GM19324 (cell line): Measurements from ENCODE around the gene IGSF21.

ENCODE experiments used
- ATAC-seq: cut with Tn5 transposase; IDR thresholded peaks from one replicate; pipeline ENCODE4 v1.9.1; 2021; ENCODE audit warnings: mild to moderate bottlenecking, moderate library complexity; ENCODE audit not compliant: unreplicated experiment, low FRiP score

IGSF21 gene

GRCh38 chr1:18315449-18315848, 207.9 kb downstream of the IGSF21 start:
- no peak for ATAC-seq

- no peak for ATAC-seq
Measured at GRCh38 chr1:18316764-18317163, 209.2 kb downstream of the IGSF21 start.

DNA sequence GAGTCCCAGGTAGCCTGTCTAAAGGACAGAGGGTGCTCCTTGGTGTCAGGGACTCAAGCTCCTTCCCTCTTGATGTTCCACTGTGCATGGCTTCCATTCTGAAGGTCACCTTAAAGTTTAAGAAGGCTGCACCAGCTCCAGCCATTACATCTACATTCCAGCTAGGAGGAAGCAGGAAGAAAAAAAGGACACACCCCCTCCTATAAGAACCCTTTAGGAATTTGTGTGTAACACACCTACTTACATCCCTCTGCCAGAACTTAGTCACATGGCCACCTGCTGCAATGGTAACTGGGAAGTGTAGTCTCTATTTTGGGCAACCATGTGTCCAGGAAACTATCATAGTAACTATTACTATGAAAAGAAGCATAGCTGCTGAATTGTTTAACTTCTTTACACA, 211.5 kb downstream of the IGSF21 start:
- ATAC-seq: no peak

DNA sequence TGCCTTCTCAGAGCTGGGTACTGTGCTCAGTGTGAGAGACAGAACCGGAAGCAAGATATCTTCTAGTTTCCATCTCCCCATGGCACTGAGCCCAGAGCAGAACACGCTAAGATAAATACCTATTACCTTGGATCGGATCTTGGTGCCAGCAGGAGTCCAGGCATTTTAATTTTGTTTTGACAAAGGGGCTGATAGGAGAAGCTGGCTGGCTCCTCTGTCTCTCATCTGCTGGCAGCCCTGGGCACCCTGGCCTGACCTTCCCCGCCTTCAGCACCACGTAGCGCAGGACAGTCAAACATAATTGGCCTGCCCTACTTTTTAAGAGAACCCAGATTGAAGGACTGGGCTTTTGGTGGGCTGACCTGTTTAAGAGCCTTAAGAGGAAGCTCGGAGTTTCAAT, 212.5 kb downstream of the IGSF21 start:
- no peak for ATAC-seq

- ATAC-seq: no peak
Measured at GRCh38 chr1:18322368-18323032, 214.9 kb downstream of the IGSF21 start.

- no peak for ATAC-seq
Measured at GRCh38 chr1:18323259-18323658, 215.7 kb downstream of the IGSF21 start.

- no peak for ATAC-seq
Measured at GRCh38 chr1:18324246-18324645, 216.6 kb downstream of the IGSF21 start.

DNA sequence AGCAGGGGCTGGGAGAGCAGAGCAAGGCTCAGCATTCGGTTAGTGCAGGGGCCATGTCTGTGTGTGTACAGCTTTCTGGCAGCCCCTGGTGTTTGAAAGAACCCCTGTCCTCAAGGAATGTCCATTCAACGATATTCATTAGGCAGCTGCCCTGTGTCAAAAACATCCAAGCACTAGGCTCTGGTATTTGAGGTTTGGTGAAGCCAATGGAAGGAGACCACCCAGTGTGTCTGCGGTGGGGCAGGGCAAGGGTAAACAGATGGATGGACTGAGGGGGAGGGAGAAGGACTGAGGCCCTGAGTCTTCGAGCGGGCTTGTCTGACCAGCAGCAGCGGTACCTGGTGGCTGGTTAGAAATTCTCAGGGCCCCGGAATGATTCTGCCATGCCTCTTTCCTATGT, 217.5 kb downstream of the IGSF21 start:
- no peak for ATAC-seq

- no peak for ATAC-seq
Measured at GRCh38 chr1:18326211-18326897, 218.8 kb downstream of the IGSF21 start.

- no peak for ATAC-seq
Measured at GRCh38 chr1:18327650-18328049, 220.1 kb downstream of the IGSF21 start.

DNA sequence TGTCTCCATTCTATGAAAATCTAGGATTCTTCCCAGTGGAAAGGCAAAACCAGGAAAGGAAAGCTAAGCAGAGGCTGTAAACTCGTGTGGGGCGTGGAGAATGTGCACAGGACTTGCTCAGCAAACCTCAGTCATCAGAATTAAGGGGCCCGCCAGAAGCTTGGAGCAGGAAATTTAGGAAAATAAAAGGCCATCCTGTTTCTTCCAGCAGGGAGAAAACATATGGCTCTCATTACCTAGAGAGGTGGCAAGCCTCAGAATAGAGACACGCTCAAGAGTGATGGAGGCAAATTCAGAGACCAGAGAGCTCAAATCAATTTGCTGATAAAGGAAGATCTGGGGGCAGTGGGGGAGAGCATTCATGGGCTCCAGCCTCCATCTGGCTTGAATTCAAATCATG, 221.2 kb downstream of the IGSF21 start:
- no peak for ATAC-seq

GRCh38 chr1:18329469-18330253, 222.1 kb downstream of the IGSF21 start:
- no peak for ATAC-seq

DNA sequence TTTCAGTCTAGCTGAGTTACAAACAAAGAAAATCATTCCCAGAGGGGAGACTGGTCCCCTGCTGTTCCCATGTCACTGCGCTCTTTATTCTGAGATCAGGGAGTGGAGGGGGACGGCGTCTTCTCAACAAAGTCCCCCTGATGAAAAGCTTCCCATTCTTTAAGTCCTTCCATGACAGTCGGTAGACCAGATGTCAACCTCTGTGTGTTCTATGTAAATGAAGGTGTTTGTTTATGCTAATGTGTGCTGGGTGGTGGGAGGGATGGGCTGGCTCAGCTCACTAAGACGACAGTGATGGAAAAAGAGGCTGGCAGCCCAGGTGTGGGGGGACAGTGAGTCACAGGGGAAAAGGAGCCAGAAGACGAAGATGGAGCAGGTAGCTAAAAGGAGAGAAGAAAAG, 225.0 kb downstream of the IGSF21 start:
- no peak for ATAC-seq

GRCh38 chr1:18333220-18333619, 225.6 kb downstream of the IGSF21 start:
- no peak for ATAC-seq

DNA sequence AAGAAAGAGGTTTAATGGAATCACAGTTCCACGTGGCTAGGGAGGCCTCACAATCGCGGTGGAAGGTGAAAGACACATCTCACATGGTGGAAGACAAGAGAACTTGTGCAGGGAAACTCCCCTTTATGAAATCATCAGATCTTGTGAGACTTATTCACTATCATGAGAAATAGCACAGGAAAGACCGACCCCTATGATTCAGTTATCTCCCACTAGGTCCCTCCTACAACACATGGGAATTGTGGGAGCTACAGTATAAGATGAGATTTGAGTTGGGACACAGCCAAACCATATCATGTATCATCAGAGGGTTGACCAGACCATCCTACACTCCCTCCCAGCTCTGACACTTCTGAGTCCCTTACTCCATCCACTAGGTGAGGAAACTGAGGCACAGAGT, 229.2 kb downstream of the IGSF21 start:
- no peak for ATAC-seq

DNA sequence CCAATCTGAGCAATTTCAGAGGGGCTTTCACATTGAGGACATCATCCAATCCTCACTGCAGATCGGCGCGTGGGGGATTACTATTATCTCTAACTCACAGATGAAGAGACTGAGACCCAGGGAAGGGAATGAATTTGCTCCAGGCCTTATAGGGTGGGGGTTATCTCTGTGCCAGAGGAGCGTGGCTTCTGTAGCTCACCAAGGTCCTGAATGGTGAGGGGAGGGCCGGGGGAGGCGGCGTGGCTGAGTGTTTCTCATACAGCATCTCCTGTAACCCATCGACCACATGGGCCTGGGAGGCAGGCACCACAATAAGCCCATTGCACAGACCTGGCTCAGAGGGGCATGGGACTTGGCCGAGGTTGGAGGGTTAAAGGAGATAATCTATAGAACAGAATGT, 230.2 kb downstream of the IGSF21 start:
- ATAC-seq: no peak

DNA sequence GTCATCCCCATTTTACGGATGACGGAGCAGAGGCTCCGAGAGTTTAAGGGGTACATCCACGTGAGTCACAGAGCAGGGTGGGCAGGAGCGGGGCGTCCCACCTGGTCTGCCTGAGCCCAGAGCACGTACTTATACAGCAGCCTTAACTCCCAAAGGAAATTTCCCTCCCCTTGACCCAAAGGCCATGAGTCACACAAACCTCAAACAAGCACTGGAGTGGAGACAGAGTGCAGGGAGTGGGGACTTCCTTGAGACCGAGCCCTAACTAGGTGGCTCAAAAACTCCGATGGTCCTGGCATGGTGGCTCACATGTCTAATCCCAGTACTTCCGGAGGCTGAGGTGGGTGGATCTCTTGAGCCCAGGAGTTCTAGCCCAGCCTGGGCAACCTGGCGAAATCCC, 231.6 kb downstream of the IGSF21 start:
- ATAC-seq: no peak

DNA sequence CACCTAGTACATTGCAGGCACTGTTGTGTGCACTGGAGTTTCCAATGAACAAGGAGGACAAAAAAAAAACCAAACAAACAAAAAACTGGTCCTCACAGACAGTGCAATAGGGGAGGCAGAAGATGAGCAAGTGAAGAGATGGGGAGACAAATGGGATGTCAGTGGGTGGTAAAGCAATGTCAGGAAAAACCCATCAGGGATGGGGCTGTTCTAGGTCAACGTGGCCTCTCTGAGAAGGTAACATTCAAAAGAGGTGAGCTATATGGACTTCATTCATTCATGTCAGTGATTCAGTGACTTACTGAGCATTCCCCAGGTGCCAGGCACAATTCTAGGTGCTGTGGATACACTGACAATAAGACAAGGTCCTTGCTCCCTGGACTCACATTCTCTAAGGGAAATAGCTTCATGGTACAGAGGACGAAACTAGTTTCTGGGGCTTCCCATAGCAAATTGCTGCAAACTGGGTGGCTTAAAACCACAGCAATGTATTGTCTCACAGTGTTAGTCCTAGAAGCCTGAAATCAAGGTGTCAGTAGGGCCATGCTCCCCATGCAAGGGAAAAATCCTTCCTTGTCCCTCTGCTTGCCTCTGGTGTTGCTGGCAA, 232.7 kb downstream of the IGSF21 start:
- ATAC-seq: no peak

DNA sequence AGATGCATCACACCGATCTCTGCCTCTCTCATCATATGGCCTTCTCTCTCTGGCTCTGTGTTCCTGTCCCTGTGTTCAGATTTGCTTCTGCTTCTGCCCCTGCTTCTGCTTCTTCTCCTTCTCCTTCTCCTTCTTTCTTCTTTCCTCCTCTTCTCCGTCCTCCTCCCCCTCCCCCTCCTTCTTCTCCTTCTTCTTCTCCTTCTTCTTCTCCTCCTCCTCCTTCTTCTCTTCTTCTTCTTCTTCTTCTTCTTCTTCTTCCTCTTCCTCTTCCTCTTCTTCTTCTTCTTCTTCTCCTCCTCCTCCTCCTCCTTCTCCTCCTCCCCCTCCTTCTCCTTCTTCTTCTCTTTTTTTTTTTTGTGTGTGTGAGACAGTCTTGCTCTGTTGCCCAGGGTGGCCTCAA, 233.2 kb downstream of the IGSF21 start:
- no peak for ATAC-seq

GRCh38 chr1:18341291-18342069, 233.9 kb downstream of the IGSF21 start:
- no peak for ATAC-seq
